ENCODE results near the gene AKT3. TPM values are rescaled to one million over a fixed set of nuclear protein-coding genes. Genes with fewer than 3 reads are reported as not detected.

Gene AKT3
- total RNA-seq, 1 donor from 2014 or later, result 29.9 TPM

DNA sequence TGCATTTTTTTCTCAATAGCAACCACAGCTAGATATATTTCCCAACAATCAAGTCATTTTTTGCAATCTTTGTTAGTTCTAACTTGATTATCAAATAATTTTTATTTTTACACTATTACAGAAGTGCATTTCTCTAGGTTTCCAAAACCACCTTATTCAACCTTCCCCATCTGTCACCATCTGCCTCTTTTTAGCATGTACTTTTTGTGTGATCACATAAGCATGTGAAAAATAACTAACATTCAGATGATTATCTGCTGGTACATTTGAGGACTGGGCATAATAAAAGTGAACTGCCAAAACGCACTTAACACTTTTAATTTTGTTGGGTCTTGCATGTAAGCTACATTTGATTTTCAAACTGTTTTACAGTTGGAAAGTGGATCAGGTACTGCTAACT, 291.5 kb downstream of the AKT3 start:
- TF ChIP-seq, protein P1, sequence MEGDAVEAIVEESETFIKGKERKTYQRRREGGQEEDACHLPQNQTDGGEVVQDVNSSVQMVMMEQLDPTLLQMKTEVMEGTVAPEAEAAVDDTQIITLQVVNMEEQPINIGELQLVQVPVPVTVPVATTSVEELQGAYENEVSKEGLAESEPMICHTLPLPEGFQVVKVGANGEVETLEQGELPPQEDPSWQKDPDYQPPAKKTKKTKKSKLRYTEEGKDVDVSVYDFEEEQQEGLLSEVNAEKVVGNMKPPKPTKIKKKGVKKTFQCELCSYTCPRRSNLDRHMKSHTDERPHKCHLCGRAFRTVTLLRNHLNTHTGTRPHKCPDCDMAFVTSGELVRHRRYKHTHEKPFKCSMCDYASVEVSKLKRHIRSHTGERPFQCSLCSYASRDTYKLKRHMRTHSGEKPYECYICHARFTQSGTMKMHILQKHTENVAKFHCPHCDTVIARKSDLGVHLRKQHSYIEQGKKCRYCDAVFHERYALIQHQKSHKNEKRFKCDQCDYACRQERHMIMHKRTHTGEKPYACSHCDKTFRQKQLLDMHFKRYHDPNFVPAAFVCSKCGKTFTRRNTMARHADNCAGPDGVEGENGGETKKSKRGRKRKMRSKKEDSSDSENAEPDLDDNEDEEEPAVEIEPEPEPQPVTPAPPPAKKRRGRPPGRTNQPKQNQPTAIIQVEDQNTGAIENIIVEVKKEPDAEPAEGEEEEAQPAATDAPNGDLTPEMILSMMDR (conservative IDR thresholded peaks at IDR 0.05), result no peak
- H3K27ac Mint-ChIP-seq, result no peak overlapping the region
- H3K4me1 Mint-ChIP-seq (ENCODE audit: unreplicated experiment), result no peaks in the 10 kb centered on the region
- no peak for DNase-seq (ENCODE audit: extremely low spot score, unreplicated experiment)
- no peak overlapping the region for H3K4me3 Mint-ChIP-seq
- no peaks in the 10 kb centered on the region for H3K9me3 Mint-ChIP-seq
- no peaks in the 10 kb centered on the region for H3K27me3 Mint-ChIP-seq
- H3K36me3 Mint-ChIP-seq, result peaks cover 9% of the 10 kb centered on the region

DNA sequence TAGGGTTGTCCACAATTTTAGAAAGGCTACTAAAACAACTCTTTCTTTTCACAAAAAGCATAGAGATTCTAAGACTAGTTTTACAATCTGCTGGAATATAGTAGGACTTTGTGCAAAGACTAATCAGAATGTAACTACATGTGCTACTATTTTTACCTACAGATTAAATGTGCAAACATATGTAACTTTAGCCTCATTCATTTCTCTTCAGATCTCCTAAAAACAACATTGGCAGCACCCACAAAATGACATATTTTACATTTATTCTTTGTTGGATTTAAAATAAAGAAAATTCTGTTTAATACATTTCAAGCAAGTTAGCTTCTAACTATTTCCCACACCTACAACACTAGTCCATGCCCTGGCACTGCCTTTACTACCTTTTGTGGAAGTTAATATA, 292.2 kb downstream of the AKT3 start:
- TF ChIP-seq, protein P1 (conservative IDR thresholded peaks at IDR 0.05), result no peak
- no peak for DNase-seq (ENCODE audit: extremely low spot score, unreplicated experiment)
- Mint-ChIP-seq H3K4me1 (ENCODE audit: unreplicated experiment) (no peaks in the 10 kb centered on the region), H3K36me3 (peaks cover 9% of the 10 kb centered on the region), H3K27ac (no peak overlapping the region), H3K27me3 (no peaks in the 10 kb centered on the region), H3K4me3 (no peak overlapping the region), H3K9me3 (no peaks in the 10 kb centered on the region)

DNA sequence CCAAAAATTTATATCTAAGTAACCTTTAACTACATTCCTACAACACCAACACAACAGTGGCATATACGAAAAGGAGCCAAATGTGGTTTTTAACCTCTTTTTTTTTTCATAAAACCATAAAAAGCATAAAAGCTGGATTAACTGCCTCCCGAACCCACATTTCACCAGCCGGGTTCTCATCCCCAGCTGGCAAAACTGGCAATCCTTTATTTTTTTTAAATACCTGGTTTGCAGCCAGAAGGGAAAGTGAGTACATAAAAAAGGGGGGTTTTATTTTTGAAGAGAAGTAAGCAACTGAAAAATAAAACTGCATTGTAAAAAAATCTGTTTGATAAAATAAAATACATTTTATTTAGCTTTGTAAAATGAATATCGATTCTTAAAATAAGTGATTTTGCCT, 295.4 kb downstream of the AKT3 start:
- TF ChIP-seq, protein P1 (conservative IDR thresholded peaks at IDR 0.05), result no peak
- no peaks in the 10 kb centered on the region for H3K9me3 Mint-ChIP-seq
- no peaks in the 10 kb centered on the region for H3K4me1 Mint-ChIP-seq (ENCODE audit: unreplicated experiment)
- H3K4me3 Mint-ChIP-seq, result no peak overlapping the region
- no peak for DNase-seq (ENCODE audit: extremely low spot score, unreplicated experiment)
- no peak overlapping the region for H3K27ac Mint-ChIP-seq
- H3K27me3 Mint-ChIP-seq, result no peaks in the 10 kb centered on the region
- H3K36me3 Mint-ChIP-seq, result peaks cover 3% of the 10 kb centered on the region

DNA sequence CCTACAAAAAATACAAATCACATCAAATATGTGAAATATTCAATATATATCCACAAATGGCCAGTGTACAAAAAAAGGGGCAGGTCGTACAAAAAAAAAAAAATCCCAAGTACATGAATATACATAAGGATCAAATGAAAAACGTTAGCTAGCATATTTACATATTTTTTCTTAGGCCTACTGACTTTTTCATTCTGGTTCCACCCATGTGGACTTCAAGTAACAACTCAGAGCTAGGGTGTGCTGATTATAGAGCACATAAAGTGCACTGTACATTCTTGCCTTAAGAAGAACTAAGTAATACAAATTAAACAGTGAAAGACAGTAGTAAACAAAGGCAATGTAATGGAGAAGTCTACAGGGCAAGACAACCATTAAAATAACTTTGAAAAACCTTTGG, 297.0 kb downstream of the AKT3 start:
- Mint-ChIP-seq H3K27ac (no peak overlapping the region), H3K4me3 (no peak overlapping the region), H3K36me3 (peaks cover 5% of the 10 kb centered on the region), H3K27me3 (no peaks in the 10 kb centered on the region), H3K9me3 (no peaks in the 10 kb centered on the region), H3K4me1 (ENCODE audit: unreplicated experiment) (no peaks in the 10 kb centered on the region)
- TF ChIP-seq, protein P1 (conservative IDR thresholded peaks at IDR 0.05), result no peak
- DNase-seq (ENCODE audit: extremely low spot score, unreplicated experiment), result no peak

DNA sequence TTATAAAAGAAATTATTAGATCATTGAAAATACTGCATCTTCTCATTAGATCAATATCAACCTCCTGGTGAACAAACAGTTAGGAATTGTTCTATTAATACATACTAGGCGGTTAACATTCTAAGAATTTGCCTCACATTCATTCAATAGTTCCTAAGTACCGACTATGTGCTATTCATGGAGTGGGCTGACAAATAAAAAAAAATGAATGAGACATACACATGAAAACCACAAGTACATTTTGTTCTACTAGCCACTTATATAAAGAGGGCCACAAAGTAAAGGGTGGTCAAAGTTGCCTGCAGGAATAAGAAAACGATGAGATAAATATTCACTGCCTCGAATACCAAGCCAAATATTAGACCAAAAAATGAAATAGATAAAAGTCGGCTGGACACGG, 299.8 kb downstream of the AKT3 start:
- TF ChIP-seq, protein P1 (conservative IDR thresholded peaks at IDR 0.05), result no peak
- Mint-ChIP-seq H3K27ac (no peak overlapping the region), H3K9me3 (no peaks in the 10 kb centered on the region), H3K36me3 (peaks cover 9% of the 10 kb centered on the region), H3K27me3 (no peaks in the 10 kb centered on the region), H3K4me1 (ENCODE audit: unreplicated experiment) (no peaks in the 10 kb centered on the region), H3K4me3 (no peak overlapping the region)
- no peak for DNase-seq (ENCODE audit: extremely low spot score, unreplicated experiment)

DNA sequence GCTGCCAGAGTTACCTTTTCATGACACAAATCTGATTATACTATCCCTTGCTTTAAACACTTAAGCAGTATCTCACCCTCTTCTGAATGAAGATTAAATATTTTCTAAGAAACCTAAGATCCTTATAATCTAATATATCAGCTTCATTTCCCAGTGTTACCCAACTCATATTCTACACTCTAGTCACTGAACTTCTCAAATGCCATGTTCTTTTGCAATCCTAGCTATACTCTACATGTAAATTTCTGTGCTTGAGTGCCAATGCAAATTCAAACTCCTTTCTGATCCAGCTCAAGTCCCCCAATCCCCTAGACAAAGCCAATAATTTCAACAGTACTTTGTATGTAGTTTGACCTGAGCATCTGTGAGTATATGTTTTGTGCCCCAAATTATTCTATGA, 300.3 kb downstream of the AKT3 start:
- H3K4me3 Mint-ChIP-seq, result no peak overlapping the region
- TF ChIP-seq, protein P1 (conservative IDR thresholded peaks at IDR 0.05), result no peak
- no peaks in the 10 kb centered on the region for H3K4me1 Mint-ChIP-seq (ENCODE audit: unreplicated experiment)
- DNase-seq (ENCODE audit: extremely low spot score, unreplicated experiment), result no peak
- H3K9me3 Mint-ChIP-seq, result no peaks in the 10 kb centered on the region
- H3K27ac Mint-ChIP-seq, result no peak overlapping the region
- H3K27me3 Mint-ChIP-seq, result no peaks in the 10 kb centered on the region
- H3K36me3 Mint-ChIP-seq, result peaks cover 9% of the 10 kb centered on the region

Measured in type B pancreatic cell (in vitro differentiated cells).